ENCODE results near the gene ISLR2.
"Not testable (repeated sequence)": the region's sequence is repeated elsewhere in the genome, so short reads cannot be mapped to it uniquely, and the experiment has no call there.

ISLR2 gene

DNA sequence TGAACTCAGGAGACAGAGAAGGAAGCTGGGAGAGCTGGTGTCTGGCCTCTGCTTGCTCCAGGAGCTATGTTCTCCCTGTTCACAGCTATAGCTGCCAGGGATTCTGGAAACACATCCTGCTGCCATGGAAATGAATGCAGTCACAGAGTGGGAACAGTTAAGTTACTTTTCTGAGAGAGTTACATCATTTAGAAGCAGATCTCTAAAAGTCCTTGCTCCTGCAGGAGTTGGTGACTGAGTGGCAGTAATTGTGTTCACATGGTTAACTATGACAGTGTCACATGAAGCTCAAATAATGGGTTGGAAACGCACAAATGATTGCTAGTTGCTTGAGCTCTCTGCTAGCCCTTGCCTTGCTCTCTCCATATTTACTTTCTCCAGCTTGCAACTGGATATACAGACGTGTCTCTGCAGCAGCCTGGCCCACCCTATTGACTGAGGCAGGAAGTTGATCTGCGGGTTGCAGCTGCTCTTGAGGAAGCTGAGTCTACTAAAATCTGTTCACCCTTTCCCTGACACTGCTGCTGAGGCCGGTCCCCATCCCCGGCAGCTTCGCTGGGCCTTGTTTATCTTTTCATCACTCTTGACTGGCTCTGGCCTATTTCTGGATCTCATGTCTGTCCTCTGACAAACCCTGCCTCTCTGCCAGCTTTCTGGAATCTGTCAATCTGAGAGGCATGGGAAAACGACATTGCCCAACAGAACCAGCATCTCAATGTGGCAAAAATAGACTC lies 26.5 kb downstream of the ISLR2 start:
- no peaks in the 10 kb centered on the region for H3K9me3 ChIP-seq
- TF ChIP-seq, protein P1, sequence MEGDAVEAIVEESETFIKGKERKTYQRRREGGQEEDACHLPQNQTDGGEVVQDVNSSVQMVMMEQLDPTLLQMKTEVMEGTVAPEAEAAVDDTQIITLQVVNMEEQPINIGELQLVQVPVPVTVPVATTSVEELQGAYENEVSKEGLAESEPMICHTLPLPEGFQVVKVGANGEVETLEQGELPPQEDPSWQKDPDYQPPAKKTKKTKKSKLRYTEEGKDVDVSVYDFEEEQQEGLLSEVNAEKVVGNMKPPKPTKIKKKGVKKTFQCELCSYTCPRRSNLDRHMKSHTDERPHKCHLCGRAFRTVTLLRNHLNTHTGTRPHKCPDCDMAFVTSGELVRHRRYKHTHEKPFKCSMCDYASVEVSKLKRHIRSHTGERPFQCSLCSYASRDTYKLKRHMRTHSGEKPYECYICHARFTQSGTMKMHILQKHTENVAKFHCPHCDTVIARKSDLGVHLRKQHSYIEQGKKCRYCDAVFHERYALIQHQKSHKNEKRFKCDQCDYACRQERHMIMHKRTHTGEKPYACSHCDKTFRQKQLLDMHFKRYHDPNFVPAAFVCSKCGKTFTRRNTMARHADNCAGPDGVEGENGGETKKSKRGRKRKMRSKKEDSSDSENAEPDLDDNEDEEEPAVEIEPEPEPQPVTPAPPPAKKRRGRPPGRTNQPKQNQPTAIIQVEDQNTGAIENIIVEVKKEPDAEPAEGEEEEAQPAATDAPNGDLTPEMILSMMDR (IDR thresholded peaks at IDR 0.05): no peak
- H3K27me3 ChIP-seq: peaks cover 73% of the 10 kb centered on the region
- no peak overlapping the region for H3K4me3 ChIP-seq (ENCODE audit: low read depth in 1 of 2, low read length in 1 of 2)
- H3K36me3 ChIP-seq: no peaks in the 10 kb centered on the region
- H3K4me1 ChIP-seq (ENCODE audit: control insufficient read depth in 1 of 2, insufficient read depth in 1 of 2, low read depth in 1 of 2, low read length in 1 of 2): no peaks in the 10 kb centered on the region
- H3K27ac ChIP-seq: no peak overlapping the region

DNA sequence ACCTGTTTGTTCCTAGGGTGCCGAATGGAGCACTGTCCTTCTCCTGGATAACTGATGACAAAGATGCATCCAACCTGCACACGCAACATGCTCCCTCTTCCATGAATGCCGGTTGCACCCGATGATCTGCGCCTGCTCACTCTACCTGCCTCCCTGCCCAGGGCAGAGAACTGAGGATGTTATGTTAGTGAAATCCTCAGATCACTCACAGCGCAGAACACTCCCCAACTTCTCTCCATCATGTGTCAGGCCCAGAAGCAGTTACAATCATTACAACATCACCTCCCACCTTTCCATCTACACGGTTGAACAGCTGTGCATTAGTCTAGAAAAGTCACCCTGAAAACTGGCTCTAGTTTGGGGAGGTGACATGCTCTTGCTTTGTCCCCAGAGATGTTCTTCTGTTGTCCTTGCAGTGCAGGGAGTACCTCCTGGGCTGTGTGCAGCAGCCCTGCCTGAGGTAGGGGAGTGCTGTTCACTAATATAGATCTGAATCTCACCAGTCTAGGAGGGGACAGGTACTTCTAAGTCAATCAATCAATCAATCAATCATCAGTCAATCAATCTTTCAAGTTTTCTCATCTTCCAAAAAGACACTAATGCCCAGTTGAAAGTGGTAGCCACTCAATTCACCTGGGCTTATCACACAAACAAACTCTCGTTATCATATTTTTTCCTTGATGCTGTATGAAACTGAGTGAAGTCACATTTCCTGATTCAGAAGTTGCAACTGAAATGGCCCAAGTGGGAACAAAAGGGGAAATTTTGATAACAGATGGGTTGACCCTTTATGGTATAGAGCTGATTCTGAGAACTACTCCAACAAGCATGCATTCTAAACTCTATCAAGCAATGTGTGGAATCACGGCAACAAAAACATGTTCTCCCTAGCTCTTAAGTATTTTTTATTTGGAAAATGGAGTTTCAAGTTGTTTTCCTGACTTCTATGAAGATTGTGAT lies 27.8 kb downstream of the ISLR2 start:
- H3K27me3 ChIP-seq: peaks cover 63% of the 10 kb centered on the region
- no peaks in the 10 kb centered on the region for H3K4me1 ChIP-seq (ENCODE audit: control insufficient read depth in 1 of 2, insufficient read depth in 1 of 2, low read depth in 1 of 2, low read length in 1 of 2)
- no peaks in the 10 kb centered on the region for H3K9me3 ChIP-seq
- H3K36me3 ChIP-seq: no peaks in the 10 kb centered on the region
- TF ChIP-seq, protein P1 (IDR thresholded peaks at IDR 0.05): no peak
- no peak overlapping the region for H3K4me3 ChIP-seq (ENCODE audit: low read depth in 1 of 2, low read length in 1 of 2)
- no peak overlapping the region for H3K27ac ChIP-seq

DNA sequence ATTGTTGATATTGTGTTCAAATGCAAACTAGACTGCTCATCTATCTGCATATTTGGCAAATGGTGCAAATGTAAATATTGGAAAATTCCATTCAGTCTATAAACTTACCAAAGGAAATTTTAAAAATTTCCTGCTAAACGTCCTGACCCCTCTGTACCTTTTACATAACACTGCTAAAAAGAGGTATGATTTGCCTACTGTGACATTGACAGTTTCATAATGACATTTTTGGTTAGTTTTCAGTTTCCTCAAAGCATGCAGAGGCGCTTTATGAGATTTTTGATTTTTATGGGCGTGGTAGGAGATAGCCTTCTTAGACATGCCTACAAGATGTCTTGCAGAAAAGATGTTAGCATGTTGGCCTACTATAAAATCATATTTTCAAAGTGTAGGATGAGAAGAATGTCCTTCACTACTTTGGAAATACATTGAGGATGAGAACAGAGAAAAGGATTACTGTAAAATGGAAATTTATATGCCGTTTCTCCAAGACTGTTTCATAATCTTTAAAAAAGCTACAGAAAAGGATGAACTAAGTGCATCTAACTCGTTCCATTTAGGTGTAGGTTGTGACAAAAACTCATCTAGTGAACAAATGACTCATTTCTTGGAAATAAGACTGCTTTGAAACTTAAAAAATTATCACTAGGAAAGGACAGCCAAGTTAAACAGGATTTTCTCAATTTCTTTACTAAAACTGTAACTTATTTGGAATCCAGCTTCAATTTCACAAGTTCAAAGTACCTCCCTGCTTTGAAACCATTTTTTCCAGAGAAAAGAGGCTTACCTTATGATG lies 28.7 kb downstream of the ISLR2 start:
- no peaks in the 10 kb centered on the region for H3K9me3 ChIP-seq
- no peak overlapping the region for H3K4me3 ChIP-seq (ENCODE audit: low read depth in 1 of 2, low read length in 1 of 2)
- TF ChIP-seq, protein P1 (IDR thresholded peaks at IDR 0.05): no peak
- no peaks in the 10 kb centered on the region for H3K4me1 ChIP-seq (ENCODE audit: control insufficient read depth in 1 of 2, insufficient read depth in 1 of 2, low read depth in 1 of 2, low read length in 1 of 2)
- H3K36me3 ChIP-seq: no peaks in the 10 kb centered on the region
- peaks cover 63% of the 10 kb centered on the region for H3K27me3 ChIP-seq
- H3K27ac ChIP-seq: no peak overlapping the region

DNA sequence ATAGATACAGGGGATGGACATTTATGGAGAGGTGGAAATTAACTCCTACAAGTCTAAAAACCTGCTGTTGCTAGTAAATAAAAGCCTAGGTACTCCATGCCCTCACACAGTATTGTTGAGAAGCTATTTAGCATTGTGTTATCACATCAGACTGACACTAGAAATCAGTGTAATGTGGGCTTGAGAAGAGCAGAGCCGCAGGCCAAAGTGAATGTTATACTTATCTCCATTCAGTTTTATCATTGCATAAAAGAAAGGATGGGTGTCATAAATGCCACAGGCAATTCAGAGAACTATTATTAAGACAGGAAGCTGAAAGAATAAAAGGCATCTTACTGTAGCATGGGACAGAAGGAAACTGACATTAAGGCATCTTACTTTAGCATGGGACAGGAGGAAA lies 29.4 kb downstream of the ISLR2 start:
- no peaks in the 10 kb centered on the region for H3K4me1 ChIP-seq (ENCODE audit: control insufficient read depth in 1 of 2, insufficient read depth in 1 of 2, low read depth in 1 of 2, low read length in 1 of 2)
- TF ChIP-seq, protein P1 (IDR thresholded peaks at IDR 0.05): no peak

DNA sequence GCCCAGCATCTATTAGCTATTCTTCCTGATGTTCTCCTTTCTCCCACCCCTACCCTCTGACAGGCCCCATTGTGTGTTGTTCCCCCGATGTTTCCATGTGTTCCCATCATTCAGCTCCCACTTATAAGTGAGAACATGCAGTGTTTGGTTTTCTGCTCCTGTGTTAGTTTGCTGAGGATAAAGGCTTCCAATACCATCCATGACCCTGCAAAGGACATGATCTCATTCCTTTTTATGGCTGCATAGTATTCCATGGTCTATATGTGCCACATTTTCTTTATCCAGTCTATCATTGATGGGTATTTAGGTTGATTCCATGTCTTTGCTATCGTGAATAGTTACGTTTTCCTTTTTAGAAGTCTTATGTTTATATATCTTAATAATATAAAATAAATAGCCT lies 30.0 kb downstream of the ISLR2 start:
- H3K4me3 ChIP-seq (ENCODE audit: low read depth in 1 of 2, low read length in 1 of 2); H3K9me3 ChIP-seq; H3K36me3 ChIP-seq; H3K4me1 ChIP-seq (ENCODE audit: control insufficient read depth in 1 of 2, insufficient read depth in 1 of 2, low read depth in 1 of 2, low read length in 1 of 2); H3K27ac ChIP-seq: not testable (repeated sequence)
- H3K27me3 ChIP-seq: peaks cover 57% of the 10 kb centered on the region

More for the DNA sequence above, 29.4 kb downstream of the ISLR2 start:
- H3K27me3 ChIP-seq: peaks cover 62% of the 10 kb centered on the region
- no peak overlapping the region for H3K4me3 ChIP-seq (ENCODE audit: low read depth in 1 of 2, low read length in 1 of 2)
- H3K36me3 ChIP-seq: no peaks in the 10 kb centered on the region
- no peak overlapping the region for H3K27ac ChIP-seq
- H3K9me3 ChIP-seq: no peaks in the 10 kb centered on the region

DNA sequence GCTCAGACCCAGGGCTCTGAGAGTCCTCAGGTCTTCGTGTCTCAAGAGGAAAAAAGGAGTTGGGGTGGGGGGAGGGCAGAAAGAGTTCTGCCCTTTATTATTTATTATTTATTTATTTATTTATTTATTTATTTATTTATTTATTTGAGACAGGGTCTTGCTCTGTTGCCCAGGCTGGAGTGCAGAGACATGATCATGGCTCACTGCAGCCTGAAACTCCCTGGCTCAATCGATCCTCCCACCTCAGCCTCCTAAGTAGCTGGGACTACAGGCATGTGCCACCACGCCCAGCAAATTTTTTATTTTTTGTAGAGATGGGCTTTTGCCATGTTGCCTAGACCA lies 31.8 kb downstream of the ISLR2 start:
- H3K9me3 ChIP-seq; H3K36me3 ChIP-seq; H3K27ac ChIP-seq; H3K4me1 ChIP-seq (ENCODE audit: control insufficient read depth in 1 of 2, insufficient read depth in 1 of 2, low read depth in 1 of 2, low read length in 1 of 2); H3K4me3 ChIP-seq (ENCODE audit: low read depth in 1 of 2, low read length in 1 of 2): not testable (repeated sequence)
- peaks cover 40% of the 10 kb centered on the region for H3K27me3 ChIP-seq
